Panc1 (cell line): ENCODE results near the gene HAND1. TPM values are rescaled to one million over a fixed set of nuclear protein-coding genes. Genes with fewer than 3 reads are reported as not detected.

Experiments used
- ATAC-seq: fragments of 200-7000 bp; cut with Tn5 transposase; 2 replicates; pipeline ENCODE4 v1.9.1; 2020; ENCODE audit warnings: mild to moderate bottlenecking, moderate library complexity
- BruUV-seq: library from RNA; stranded (reverse); fragments of 400-500 nt; replicated peaks from 2 replicates; lab custom pipeline; 2021; lab: Mats Ljungman, UMichigan
- CTCF ChIA-PET: fragments of 300-600 bp; sonication (Branson Sonifier 250); formaldehyde crosslinking; loops from one replicate; lab custom pipeline; 2022; ENCODE audit warnings: antibody characterized with exemption; lab: Charles Lee
- POLR2A ChIA-PET: fragments of 300-600 bp; sonication (Branson Sonifier 250); formaldehyde crosslinking; loops from one replicate; lab custom pipeline; 2022; ENCODE audit warnings: antibody characterized with exemption; lab: Charles Lee
- DNase-seq: peaks from one replicate; pipeline ENCODE4 v3.0.0-alpha.2; 2010; ENCODE audit warnings: low read depth, low spot score
- H3K27ac ChIP-seq: 2 replicates; pipeline ENCODE4 v1.5.1; 2011; ENCODE audit warnings: mild to moderate bottlenecking, low read length, inconsistent platforms
- H3K27me3 ChIP-seq: fragments of 200-500 bp; sonication (Bioruptor generic); 2 replicates; pipeline ENCODE4 v1.6.0; 2014; ENCODE audit warnings: low read length, inconsistent platforms; ENCODE audit not compliant: control insufficient read depth, insufficient read depth
- H3K36me3 ChIP-seq: fragments of 200-500 bp; sonication (Bioruptor generic); 2 replicates; pipeline ENCODE4 v1.5.1; 2014; ENCODE audit warnings: inconsistent platforms, mild to moderate bottlenecking, low read length, moderate library complexity; ENCODE audit not compliant: control insufficient read depth, insufficient read depth
- H3K4me1 ChIP-seq: 2 replicates; pipeline ENCODE4 v1.5.1; 2011; ENCODE audit warnings: inconsistent platforms, mild to moderate bottlenecking, low read length, moderate library complexity; ENCODE audit not compliant: control insufficient read depth, insufficient read depth
- H3K4me3 ChIP-seq, 2 experiments: 2 replicates each; pipeline ENCODE4 v1.5.1; 2011 to 2012; ENCODE audit warnings: low read depth in 2 of 2, low read length in 2 of 2, mild to moderate bottlenecking in 2 of 2, inconsistent platforms in 1 of 2, moderate library complexity in 1 of 2
- H3K9me3 ChIP-seq: fragments of 200-500 bp; sonication (Bioruptor generic); 2 replicates; pipeline ENCODE4 v1.5.1; 2014; ENCODE audit warnings: low read depth, mild to moderate bottlenecking, inconsistent platforms, low read length, moderate library complexity; ENCODE audit not compliant: control insufficient read depth, insufficient read depth
- POLR2AphosphoS5 ChIP-seq: IDR thresholded peaks from 2 replicates; pipeline ENCODE4 v1.6.1; 2012; ENCODE audit warnings: mild to moderate bottlenecking, low read depth, low read length, moderate library complexity
- SIN3A ChIP-seq: IDR thresholded peaks from 2 replicates; pipeline ENCODE4 v1.6.1; 2012; ENCODE audit warnings: low read depth, mild to moderate bottlenecking, low read length, moderate library complexity, borderline replicate concordance; ENCODE audit not compliant: insufficient read depth
- TCF7L2 ChIP-seq: IDR thresholded peaks from 2 replicates; pipeline ENCODE4 v1.6.1; 2011; ENCODE audit warnings: mild to moderate bottlenecking, low read depth, low read length, inconsistent platforms
- in situ Hi-C: cut with HindIII; loops from 2 replicates; pipeline ENCODE4 v1.10.0; 2016; ENCODE audit warnings: low sequenced_read_pairs, low pct_unique_long_range_greater_than_20kb
- intact Hi-C: fragments of 100-400 bp; cut with micrococcal nuclease; formaldehyde crosslinking; loops from one replicate; pipeline ENCODE4 v1.10.0; 2022; ENCODE audit not compliant: unreplicated experiment
- total RNA-seq: library from RNA; stranded (reverse); gene quantifications from one replicate; pipeline ENCODE4 v1.2.1, GENCODE V29; 2021; ENCODE audit not compliant: unreplicated experiment
- TF ChIP-seq, protein P1 (sequence below), 2 experiments: IDR thresholded peaks; 2 replicates each; pipeline ENCODE4 v1.6.1; 2011 to 2012; ENCODE audit warnings: low read depth in 2 of 2, control low read depth in 1 of 2, low read length in 1 of 2, mild to moderate bottlenecking in 1 of 2, moderate library complexity in 1 of 2; ENCODE audit not compliant: insufficient read depth in 1 of 2
- TF ChIP-seq, protein P2 (sequence below): fragments of 450-650 bp; IDR thresholded peaks from 2 replicates; pipeline ENCODE4 v1.5.1; 2017; ENCODE audit warnings: mild to moderate bottlenecking

Gene HAND1
- total RNA-seq, 1 experiment from 2014 or later = 0.10 TPM

DNA sequence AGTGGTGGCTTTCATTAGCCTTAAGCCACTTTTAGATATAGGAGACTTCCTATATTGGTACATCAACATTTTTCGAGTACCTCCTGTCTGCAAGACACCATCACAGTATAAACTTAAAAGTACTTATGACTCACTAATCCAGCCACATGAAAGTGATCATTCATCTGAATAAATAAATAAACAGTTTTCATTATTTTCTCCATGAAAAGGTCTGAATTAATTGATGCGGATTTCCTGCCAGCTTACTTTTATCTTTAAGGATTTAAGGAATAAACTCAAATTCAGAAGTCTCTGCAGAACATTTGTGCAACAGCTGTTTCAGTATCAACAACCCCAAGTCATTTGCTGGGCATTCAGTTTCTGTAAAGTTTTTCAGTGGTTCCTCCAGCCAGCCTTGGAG lies 28.2 kb downstream of the HAND1 start:
- CTCF ChIA-PET = interaction anchor here (0.5 kb wide), 1 partner anchor 154 kb away, joined by 3 read pairs; no protein-coding TSS in a partner anchor
- ATAC-seq (no peak), DNase-seq (no peak)
- peaks cover 8% of the 10 kb centered on the region for H3K4me1 ChIP-seq
- POLR2A ChIA-PET = no interaction called here
- H3K9me3 ChIP-seq = no peaks in the 10 kb centered on the region
- in situ Hi-C loops = no loop called here
- no peaks in the 10 kb centered on the region for H3K27me3 ChIP-seq
- peaks cover 4% of the 10 kb centered on the region for H3K36me3 ChIP-seq
- intact Hi-C loops = no loop called here
- BruUV-seq = no TSS peak
- TF ChIP-seq, protein P1, sequence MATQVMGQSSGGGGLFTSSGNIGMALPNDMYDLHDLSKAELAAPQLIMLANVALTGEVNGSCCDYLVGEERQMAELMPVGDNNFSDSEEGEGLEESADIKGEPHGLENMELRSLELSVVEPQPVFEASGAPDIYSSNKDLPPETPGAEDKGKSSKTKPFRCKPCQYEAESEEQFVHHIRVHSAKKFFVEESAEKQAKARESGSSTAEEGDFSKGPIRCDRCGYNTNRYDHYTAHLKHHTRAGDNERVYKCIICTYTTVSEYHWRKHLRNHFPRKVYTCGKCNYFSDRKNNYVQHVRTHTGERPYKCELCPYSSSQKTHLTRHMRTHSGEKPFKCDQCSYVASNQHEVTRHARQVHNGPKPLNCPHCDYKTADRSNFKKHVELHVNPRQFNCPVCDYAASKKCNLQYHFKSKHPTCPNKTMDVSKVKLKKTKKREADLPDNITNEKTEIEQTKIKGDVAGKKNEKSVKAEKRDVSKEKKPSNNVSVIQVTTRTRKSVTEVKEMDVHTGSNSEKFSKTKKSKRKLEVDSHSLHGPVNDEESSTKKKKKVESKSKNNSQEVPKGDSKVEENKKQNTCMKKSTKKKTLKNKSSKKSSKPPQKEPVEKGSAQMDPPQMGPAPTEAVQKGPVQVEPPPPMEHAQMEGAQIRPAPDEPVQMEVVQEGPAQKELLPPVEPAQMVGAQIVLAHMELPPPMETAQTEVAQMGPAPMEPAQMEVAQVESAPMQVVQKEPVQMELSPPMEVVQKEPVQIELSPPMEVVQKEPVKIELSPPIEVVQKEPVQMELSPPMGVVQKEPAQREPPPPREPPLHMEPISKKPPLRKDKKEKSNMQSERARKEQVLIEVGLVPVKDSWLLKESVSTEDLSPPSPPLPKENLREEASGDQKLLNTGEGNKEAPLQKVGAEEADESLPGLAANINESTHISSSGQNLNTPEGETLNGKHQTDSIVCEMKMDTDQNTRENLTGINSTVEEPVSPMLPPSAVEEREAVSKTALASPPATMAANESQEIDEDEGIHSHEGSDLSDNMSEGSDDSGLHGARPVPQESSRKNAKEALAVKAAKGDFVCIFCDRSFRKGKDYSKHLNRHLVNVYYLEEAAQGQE (IDR thresholded peaks at IDR 0.05; ENCODE audit: insufficient read depth in 1 of 2, low read depth in 2 of 2, low read length in 1 of 2) = no peak
- TF ChIP-seq, protein P2, sequence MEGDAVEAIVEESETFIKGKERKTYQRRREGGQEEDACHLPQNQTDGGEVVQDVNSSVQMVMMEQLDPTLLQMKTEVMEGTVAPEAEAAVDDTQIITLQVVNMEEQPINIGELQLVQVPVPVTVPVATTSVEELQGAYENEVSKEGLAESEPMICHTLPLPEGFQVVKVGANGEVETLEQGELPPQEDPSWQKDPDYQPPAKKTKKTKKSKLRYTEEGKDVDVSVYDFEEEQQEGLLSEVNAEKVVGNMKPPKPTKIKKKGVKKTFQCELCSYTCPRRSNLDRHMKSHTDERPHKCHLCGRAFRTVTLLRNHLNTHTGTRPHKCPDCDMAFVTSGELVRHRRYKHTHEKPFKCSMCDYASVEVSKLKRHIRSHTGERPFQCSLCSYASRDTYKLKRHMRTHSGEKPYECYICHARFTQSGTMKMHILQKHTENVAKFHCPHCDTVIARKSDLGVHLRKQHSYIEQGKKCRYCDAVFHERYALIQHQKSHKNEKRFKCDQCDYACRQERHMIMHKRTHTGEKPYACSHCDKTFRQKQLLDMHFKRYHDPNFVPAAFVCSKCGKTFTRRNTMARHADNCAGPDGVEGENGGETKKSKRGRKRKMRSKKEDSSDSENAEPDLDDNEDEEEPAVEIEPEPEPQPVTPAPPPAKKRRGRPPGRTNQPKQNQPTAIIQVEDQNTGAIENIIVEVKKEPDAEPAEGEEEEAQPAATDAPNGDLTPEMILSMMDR = no peak
- TF ChIP-seq TCF7L2 = no peak
- TF ChIP-seq POLR2AphosphoS5 = no peak
- no peak for TF ChIP-seq SIN3A
- H3K4me3 ChIP-seq = no peak overlapping the region
- H3K27ac ChIP-seq = no peak overlapping the region

DNA sequence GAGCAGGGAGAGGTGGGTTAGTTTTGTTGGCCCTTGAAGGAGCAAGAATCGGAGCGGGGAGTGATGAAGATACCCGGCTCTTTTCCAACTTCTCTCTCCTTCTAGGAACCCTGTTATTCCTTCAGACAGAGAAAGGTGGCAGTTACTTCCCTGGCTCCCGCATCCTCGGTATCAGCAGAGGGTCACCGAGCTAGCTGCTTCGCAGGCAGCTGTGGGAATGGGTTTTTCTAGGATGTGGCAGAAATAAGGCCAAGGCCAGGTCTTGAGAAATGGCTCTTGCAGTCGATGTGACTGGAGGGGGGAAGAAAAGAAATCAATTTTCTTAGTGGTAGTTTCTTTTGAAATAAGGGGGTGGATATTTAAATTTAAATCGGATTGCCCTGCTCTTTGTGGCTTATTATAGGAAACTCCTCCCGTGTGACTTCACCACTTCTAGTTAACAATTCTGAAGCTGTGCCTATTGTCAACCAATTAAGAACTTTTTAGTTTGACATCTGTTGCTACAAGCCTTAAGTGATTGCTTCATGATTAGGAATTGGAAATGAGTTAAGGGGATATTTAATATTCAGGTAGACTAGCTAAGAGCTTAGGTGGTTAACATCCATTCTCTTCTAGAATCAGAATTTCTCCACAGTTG lies 30.8 kb downstream of the HAND1 start:
- Histone ChIP-seq H3K36me3 (peaks cover 4% of the 10 kb centered on the region), H3K4me3 (peak overlapping the region; percentile 94 to 97), H3K27me3 (no peaks in the 10 kb centered on the region), H3K4me1 (peaks cover 8% of the 10 kb centered on the region), H3K9me3 (no peaks in the 10 kb centered on the region), H3K27ac (peak overlapping the region; percentile 11)
- no peak for ATAC-seq
- intact Hi-C loops = no loop called here
- TSS peak; percentile 78 for BruUV-seq
- in situ Hi-C loops = no loop called here
- ChIA-PET POLR2A (no interaction called here), CTCF (no interaction called here)
- no peak for TF ChIP-seq POLR2AphosphoS5
- TF ChIP-seq, protein P1 (IDR thresholded peaks at IDR 0.05; ENCODE audit: insufficient read depth in 1 of 2, low read depth in 2 of 2, low read length in 1 of 2) = no peak
- TF ChIP-seq SIN3A = no peak
- TF ChIP-seq TCF7L2 = no peak
- TF ChIP-seq, protein P2 = no peak
- DNase-seq = no peak
